ENCODE measurements around the gene MB.
"Not testable (repeated sequence)": the region's sequence is repeated elsewhere in the genome, so short reads cannot be mapped to it uniquely, and the experiment has no call there.

MB gene

DNA sequence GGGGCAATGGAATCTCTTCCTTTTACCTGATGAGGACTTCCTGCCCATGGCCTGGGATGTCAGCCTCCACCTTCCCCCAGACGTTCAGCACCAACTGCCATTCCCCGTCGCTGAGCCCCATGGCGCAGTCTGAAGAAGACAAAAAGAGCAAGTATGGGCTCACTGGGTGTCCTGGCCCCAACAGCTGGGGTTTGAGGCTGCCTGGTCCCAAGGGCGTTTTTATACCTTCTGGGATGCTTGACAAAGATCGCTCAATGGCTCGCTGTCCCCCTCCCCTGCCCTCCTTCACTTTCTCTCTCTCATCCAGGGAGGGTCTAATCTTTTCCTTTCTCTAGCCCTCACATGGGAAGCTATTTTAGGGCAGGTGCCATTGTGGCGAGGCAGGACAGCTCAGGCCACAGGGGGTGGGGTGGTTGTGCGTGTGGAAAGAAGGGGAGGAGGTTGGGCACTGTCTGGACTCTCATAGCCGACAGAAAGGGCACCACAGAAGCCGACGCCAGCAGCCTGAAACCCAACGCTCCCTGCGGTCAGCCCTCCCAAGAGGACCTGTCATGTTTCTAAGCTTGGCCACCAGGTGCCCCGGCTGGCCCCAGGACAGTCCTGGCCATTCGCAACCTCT, at the start of gene MB:
MB (minus strand) TSS at position 193 of the 619 bp plus-strand sequence; CDS start at position 121, 72 bp downstream.
- no peak for DNase-seq (ENCODE audit: low read depth in 3 of 3)

- DNase-seq (ENCODE audit: low read depth in 3 of 3) = not testable (repeated sequence)
These were observed 49.6 kb upstream of the MB start for GRCh38 chr22:35666699-35667098.

- no peak for DNase-seq (ENCODE audit: low read depth in 3 of 3)
These were observed 47.9 kb upstream of the MB start for GRCh38 chr22:35664955-35665587.

GRCh38 chr22:35663371-35663770, 46.2 kb upstream of the MB start:
- no peak for DNase-seq (ENCODE audit: low read depth in 3 of 3)

- no peak for DNase-seq (ENCODE audit: low read depth in 3 of 3)
These were observed 45.8 kb upstream of the MB start for GRCh38 chr22:35662914-35663313.

DNA sequence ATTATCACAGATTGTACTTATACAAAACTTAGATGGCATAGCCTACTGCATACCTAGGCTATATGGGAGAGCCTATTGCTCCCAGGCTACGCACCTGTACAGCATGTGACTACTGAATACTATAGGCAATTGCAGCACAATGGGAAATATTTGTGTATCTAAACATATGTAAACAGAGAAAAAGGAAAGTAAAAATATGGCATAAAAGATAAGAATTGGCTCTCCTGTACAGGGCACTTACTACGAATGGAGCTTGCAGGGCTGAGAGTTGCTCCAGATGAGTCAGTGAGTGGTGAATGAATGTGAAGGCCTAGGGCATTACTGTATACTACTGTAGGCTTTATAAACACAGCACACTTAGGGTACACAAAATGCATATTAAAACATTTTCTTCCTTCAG, 44.3 kb upstream of the MB start:
- no peak for DNase-seq (ENCODE audit: low read depth in 3 of 3)

DNA sequence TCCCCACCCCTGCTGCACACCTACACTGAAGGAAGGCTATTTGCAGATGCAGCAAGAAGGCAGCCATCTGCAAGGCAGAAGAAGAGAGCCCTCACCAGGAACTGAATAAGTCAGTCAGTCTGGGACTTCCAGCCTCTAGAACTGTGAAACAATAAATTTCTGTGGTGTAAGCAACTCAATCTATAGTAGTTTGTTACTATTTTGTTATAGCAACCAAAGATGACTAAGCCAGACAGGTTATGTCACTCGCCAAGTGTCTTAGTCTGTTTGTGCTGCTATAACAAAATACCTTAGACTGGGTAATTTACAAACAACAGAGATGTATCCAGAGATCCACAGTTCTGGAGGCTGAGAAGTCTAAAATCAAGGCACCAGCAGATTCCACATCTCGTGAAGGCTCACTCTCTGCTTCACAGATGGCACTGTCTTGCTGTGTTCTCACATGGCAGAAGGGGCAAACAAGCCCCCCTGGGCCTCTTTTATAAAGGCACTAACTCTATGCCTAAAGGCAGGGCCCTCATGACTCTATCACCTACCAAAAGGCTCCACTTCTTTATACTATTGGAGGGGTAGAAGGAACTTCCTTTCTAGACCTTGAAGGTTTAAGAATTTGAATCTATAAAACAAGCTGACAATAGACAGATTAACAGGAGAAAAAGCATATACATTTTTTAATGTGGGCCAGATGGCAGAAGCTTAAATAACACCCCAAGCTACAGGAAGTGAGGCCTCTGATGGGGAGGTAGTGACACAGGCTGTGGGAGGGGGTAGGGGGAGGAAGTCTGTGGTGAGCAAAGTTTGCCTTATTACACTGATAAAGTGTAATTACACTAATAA, 43.4 kb upstream of the MB start:
- DNase-seq (ENCODE audit: low read depth in 3 of 3) = no peak

- no peak for DNase-seq (ENCODE audit: low read depth in 3 of 3)
These were observed 40.6 kb upstream of the MB start for GRCh38 chr22:35657571-35658312.

GRCh38 chr22:35656284-35656752, 39.2 kb upstream of the MB start:
- DNase-seq (ENCODE audit: low read depth in 3 of 3) = no peak

- no peak for DNase-seq (ENCODE audit: low read depth in 3 of 3)
These were observed 36.7 kb upstream of the MB start for GRCh38 chr22:35653824-35654223.

- no peak for DNase-seq (ENCODE audit: low read depth in 3 of 3)
These were observed 34.0 kb upstream of the MB start for GRCh38 chr22:35651085-35651484.

DNA sequence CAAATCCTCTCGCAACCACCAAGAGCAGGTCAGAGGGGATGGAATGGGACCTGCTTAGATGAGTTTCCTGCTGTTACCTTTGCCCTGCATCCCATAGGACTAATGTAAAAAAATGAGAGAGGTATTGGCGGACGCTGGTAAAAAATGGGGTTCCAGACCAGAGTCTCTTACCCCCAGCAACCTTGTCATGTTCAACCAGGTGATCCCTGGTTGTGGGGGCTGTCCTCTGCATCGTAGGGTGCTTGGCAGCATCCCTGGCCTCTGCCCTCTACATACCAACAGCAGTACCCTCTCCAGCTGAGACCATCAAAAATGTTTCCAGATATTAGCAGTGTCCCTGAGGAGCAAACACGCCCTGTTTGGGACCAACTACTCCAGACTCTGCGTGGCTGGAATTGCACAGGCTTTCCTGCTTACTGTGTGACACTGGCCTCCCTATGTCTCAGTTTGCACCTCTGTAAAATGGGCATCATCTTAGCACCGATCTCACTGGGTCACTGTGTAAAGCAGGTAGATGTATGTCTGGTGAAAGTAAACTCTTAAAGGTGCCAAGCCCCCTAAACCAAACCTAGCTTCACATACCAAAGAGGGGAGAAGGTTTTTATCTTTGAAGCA, 32.6 kb upstream of the MB start:
- no peak for DNase-seq (ENCODE audit: low read depth in 3 of 3)

DNA sequence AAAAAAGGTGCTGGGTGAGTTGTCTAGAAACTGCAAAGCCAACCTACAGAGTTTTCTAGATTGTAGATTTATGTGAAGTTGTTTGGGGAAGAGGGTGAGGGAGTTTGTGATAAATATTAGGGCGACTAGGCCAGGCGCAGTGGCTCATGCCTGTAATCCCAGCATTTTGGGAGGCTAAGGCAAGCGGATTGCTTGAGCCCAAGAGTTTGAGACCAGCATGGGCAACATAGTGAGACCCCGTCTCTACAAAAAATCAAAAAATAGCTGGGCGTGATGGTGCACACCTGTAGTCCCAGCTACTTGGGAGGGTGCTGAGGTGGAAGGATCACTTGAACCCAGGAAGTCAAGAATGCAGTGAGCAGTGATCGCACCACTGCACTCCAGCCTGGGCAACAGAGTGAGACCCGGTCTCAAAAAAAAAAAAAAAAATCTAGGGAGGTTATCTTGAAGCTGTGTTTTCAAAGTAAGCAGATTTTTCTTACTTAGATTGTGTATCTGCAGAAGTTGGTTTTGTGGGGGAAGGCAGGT, 32.0 kb upstream of the MB start:
- no peak for DNase-seq (ENCODE audit: low read depth in 3 of 3)

GRCh38 chr22:35648066-35649025, 31.2 kb upstream of the MB start, which contains the start of gene APOL6:
Gene APOL6, plus strand, starts transcription at chr22:35648446. Its CDS starts 7,980 bp downstream, at chr22:35656426.
- DNase-seq (ENCODE audit: low read depth in 3 of 3) = peak in 2 of 3 donors; percentile 53

GRCh38 chr22:35645646-35646045, 28.5 kb upstream of the MB start:
- no peak for DNase-seq (ENCODE audit: low read depth in 3 of 3)

DNA sequence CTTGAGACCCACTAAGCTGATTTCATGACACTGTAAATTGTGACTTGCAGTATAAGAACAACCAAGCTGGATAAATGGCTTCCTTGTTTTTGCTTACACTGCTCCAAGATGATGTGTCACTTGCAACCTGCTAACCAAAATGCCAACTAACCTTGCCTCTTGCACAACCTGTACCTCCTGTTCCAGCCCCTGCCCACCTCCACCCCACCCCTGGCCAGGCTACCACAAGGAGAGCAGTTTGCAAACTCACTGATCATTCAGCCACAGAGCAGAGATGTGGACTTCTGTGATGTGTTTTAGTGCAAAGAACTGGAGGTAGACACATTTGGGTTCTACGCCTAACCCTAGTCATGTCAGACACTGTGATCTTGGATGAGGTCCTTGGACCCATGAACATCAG, 26.9 kb upstream of the MB start:
- no peak for DNase-seq (ENCODE audit: low read depth in 3 of 3)

DNA sequence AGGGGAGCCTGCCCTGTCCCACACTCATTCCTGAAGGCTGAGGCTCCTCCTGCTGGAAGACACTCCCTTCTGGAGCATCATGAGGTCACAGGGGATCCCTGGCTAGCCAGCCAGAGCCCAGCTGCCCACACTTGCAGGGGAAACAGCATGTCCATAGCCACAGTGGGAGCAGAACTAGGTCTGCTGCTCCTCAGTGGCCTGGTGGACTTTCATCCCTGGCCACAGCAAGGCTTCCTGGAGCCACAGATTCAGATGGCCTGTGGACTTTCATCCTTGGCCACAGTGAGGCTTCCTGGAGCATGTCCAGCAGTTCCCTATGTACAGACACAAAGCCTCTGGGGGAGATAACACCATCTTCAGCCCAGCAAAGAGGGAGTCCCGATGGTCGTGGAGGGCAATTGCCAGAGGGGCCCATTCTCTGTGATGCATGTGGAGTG, 25.2 kb upstream of the MB start:
- no peak for DNase-seq (ENCODE audit: low read depth in 3 of 3)

- no peak for DNase-seq (ENCODE audit: low read depth in 3 of 3)
These were observed 24.5 kb upstream of the MB start for GRCh38 chr22:35641494-35642120.

DNA sequence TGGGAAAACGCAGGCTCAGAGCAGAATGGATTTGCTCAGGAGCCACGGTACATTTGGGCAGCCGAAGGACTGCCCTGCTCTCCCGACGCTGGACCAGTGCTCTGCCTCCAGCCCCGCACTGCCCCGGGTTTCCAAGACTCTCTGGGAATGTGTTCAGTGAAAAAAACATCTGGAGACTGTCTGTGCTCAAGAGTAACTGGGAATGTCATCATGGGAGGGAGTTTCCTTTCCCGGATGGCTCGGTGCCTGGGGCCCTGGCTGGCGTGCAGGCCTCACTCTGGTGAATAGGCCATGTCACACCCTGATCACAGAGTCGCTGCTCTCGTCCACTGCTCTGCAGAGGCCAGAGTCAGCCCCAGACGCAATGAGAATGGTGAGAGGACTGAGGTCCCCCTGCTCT, 21.3 kb upstream of the MB start:
- no peak for DNase-seq (ENCODE audit: low read depth in 3 of 3)

GRCh38 chr22:35638001-35638400, 20.9 kb upstream of the MB start:
- no peak for DNase-seq (ENCODE audit: low read depth in 3 of 3)

Data from stimulated activated CD4-positive, alpha-beta T cell treated with anti-CD3 and anti-CD28 coated beads, TNF-alpha, amount 100 ng/mL, for 48 hours (primary cell).